ENCODE data around the gene SPPL3. TPM values are rescaled to one million over a fixed set of nuclear protein-coding genes. Genes with fewer than 3 reads are reported as not detected.

Gene SPPL3
- total and polyA plus RNA-seq, 9 donors, result 10.2 to 68.2 (median 54.0) TPM

DNA sequence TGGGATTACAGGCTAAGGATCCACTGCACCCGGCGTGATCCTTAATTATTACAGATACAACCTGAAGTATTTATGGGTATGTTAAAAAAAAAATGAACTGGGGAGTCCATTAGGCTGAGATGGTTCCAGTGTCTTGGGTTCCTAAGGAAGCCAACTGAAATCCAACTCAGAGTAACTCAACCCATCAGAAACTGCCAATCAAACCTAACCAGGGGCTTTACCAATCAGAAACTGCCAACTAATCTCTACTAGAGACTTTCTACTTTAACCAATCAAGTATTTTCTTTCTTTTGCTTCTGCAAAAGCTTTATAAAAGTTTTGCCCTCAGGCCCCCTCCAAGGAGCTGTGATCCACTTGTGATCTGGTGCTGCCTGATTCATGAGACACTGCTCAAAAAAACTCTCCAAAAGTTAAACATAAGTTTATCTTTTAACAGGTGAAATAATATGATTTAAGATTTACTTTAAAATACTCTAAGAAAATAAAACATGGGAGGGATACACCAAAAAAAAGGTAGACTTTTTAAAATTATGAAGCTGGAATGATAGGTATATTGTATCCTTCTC is 90.5 kb downstream of the SPPL3 start:
- no CpG with 5 or more reads among the region's 2 CpGs for WGBS (ENCODE audit: insufficient coverage)
- H3K36me3 ChIP-seq (ENCODE audit: control insufficient read depth, insufficient read depth, low read length), result peaks cover 4% of the 10 kb centered on the region
- no peaks in the 10 kb centered on the region for H3K4me1 ChIP-seq (ENCODE audit: control insufficient read depth, insufficient read depth, low read length)
- no peak for DNase-seq
- no peak overlapping the region for H3K27ac ChIP-seq (ENCODE audit: low read length)
- H3K4me3 ChIP-seq (ENCODE audit: low read length), result no peak overlapping the region
- no peaks in the 10 kb centered on the region for H3K9me3 ChIP-seq (replicated peaks; ENCODE audit: control insufficient read depth, low read depth, low read length)
- no peaks in the 10 kb centered on the region for H3K27me3 ChIP-seq (ENCODE audit: control insufficient read depth, insufficient read depth, low read length)

DNA sequence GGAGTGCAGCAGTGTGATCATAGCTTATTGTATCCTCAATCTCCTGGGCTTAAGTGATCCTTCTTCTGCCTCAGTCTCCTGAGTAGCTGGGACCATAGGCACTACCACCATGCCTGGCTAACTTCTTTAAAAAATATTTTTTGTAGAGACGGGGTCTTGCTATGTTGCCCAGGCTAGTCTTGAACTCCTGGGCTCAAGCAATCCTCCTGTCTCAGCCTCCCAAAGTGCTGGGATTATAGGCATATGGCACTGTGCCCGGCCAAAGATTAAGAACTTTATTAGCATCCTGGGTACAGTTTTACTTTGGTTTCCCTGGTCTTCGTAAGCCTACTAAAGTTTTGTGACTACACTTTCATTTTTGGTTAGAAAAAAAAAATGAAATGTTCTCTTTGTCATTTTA is 94.1 kb downstream of the SPPL3 start:
- H3K36me3 ChIP-seq (ENCODE audit: control insufficient read depth, insufficient read depth, low read length), result peaks cover 7% of the 10 kb centered on the region
- H3K4me1 ChIP-seq (ENCODE audit: control insufficient read depth, insufficient read depth, low read length), result no peaks in the 10 kb centered on the region
- 90% methylated on average over 2 of the region's 3 CpGs for WGBS (ENCODE audit: insufficient coverage)
- H3K27me3 ChIP-seq (ENCODE audit: control insufficient read depth, insufficient read depth, low read length), result no peaks in the 10 kb centered on the region
- no peaks in the 10 kb centered on the region for H3K9me3 ChIP-seq (replicated peaks; ENCODE audit: control insufficient read depth, low read depth, low read length)
- no peak overlapping the region for H3K4me3 ChIP-seq (ENCODE audit: low read length)
- no peak overlapping the region for H3K27ac ChIP-seq (ENCODE audit: low read length)
- no peak for DNase-seq

GRCh38 chr12:120804428-120804827 is 99.7 kb downstream of the SPPL3 start:
- Histone ChIP-seq H3K9me3 (replicated peaks; ENCODE audit: control insufficient read depth, low read depth, low read length) (no peaks in the 10 kb centered on the region), H3K27ac (ENCODE audit: low read length) (no peak overlapping the region), H3K4me1 (ENCODE audit: control insufficient read depth, insufficient read depth, low read length) (no peaks in the 10 kb centered on the region), H3K4me3 (ENCODE audit: low read length) (no peak overlapping the region), H3K27me3 (ENCODE audit: control insufficient read depth, insufficient read depth, low read length) (no peaks in the 10 kb centered on the region), H3K36me3 (ENCODE audit: control insufficient read depth, insufficient read depth, low read length) (peaks cover 3% of the 10 kb centered on the region)
- no peak for DNase-seq

DNA sequence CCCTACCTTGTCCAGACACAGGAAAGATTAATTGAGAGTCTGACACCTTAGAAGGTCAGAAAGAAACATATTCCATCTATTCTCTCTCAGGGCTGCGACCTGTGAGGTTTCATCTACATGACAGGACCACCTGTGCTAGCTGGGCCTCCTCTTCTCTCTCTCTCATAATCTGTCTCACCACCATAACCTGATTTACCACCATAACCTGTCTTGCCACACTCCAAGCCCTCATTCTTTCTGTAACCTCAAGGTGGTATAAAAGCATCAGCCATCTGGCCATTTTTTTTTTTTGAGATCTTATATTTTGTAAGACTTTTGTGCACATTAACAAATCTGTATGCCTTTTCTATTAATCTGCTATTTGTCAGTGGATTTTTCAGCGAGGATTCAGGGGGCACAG is 103.0 kb downstream of the SPPL3 start:
- DNase-seq, result no peak
- Histone ChIP-seq H3K4me3 (ENCODE audit: low read length) (no peak overlapping the region), H3K36me3 (ENCODE audit: control insufficient read depth, insufficient read depth, low read length) (no peaks in the 10 kb centered on the region), H3K27me3 (ENCODE audit: control insufficient read depth, insufficient read depth, low read length) (no peaks in the 10 kb centered on the region), H3K27ac (ENCODE audit: low read length) (no peak overlapping the region), H3K9me3 (replicated peaks; ENCODE audit: control insufficient read depth, low read depth, low read length) (peaks cover 2% of the 10 kb centered on the region), H3K4me1 (ENCODE audit: control insufficient read depth, insufficient read depth, low read length) (no peaks in the 10 kb centered on the region)
- WGBS (ENCODE audit: insufficient coverage), result 100% methylated on average over 1 of the region's 2 CpGs

- Histone ChIP-seq H3K27me3 (ENCODE audit: control insufficient read depth, insufficient read depth, low read length) (no peaks in the 10 kb centered on the region), H3K9me3 (replicated peaks; ENCODE audit: control insufficient read depth, low read depth, low read length) (peaks cover 6% of the 10 kb centered on the region), H3K4me1 (ENCODE audit: control insufficient read depth, insufficient read depth, low read length) (no peaks in the 10 kb centered on the region), H3K27ac (ENCODE audit: low read length) (no peak overlapping the region), H3K36me3 (ENCODE audit: control insufficient read depth, insufficient read depth, low read length) (no peaks in the 10 kb centered on the region), H3K4me3 (ENCODE audit: low read length) (no peak overlapping the region)
- DNase-seq, result no peak
Observed at GRCh38 chr12:120800665-120801064, 103.5 kb downstream of the SPPL3 start.

- no peaks in the 10 kb centered on the region for H3K36me3 ChIP-seq (ENCODE audit: control insufficient read depth, insufficient read depth, low read length)
- H3K9me3 ChIP-seq (replicated peaks; ENCODE audit: control insufficient read depth, low read depth, low read length), result peaks cover 12% of the 10 kb centered on the region
- H3K27me3 ChIP-seq (ENCODE audit: control insufficient read depth, insufficient read depth, low read length), result no peaks in the 10 kb centered on the region
- H3K4me1 ChIP-seq (ENCODE audit: control insufficient read depth, insufficient read depth, low read length), result no peaks in the 10 kb centered on the region
- no peak overlapping the region for H3K4me3 ChIP-seq (ENCODE audit: low read length)
- no peak for DNase-seq
- no CpG with 5 or more reads among the region's 3 CpGs for WGBS (ENCODE audit: insufficient coverage)
- no peak overlapping the region for H3K27ac ChIP-seq (ENCODE audit: low read length)
Observed at GRCh38 chr12:120799243-120800045, 104.7 kb downstream of the SPPL3 start.

- H3K27ac ChIP-seq (ENCODE audit: low read length), result no peak overlapping the region
- no peak for DNase-seq
- no CpG with 5 or more reads among the region's 4 CpGs for WGBS (ENCODE audit: insufficient coverage)
Observed at GRCh38 chr12:120798696-120799095, 105.5 kb downstream of the SPPL3 start.

GRCh38 chr12:120797677-120798642 is 106.2 kb downstream of the SPPL3 start:
- WGBS (ENCODE audit: insufficient coverage), result no CpG with 5 or more reads among the region's 7 CpGs
- Histone ChIP-seq H3K36me3 (ENCODE audit: control insufficient read depth, insufficient read depth, low read length) (no peaks in the 10 kb centered on the region), H3K9me3 (replicated peaks; ENCODE audit: control insufficient read depth, low read depth, low read length) (peaks cover 12% of the 10 kb centered on the region), H3K4me1 (ENCODE audit: control insufficient read depth, insufficient read depth, low read length) (no peaks in the 10 kb centered on the region), H3K27ac (ENCODE audit: low read length) (no peak overlapping the region), H3K27me3 (ENCODE audit: control insufficient read depth, insufficient read depth, low read length) (no peaks in the 10 kb centered on the region), H3K4me3 (ENCODE audit: low read length) (no peak overlapping the region)
- no peak for DNase-seq

More at GRCh38 chr12:120798696-120799095, 105.5 kb downstream of the SPPL3 start:
- peaks cover 12% of the 10 kb centered on the region for H3K9me3 ChIP-seq (replicated peaks; ENCODE audit: control insufficient read depth, low read depth, low read length)
- H3K27me3 ChIP-seq (ENCODE audit: control insufficient read depth, insufficient read depth, low read length), result no peaks in the 10 kb centered on the region
- H3K4me1 ChIP-seq (ENCODE audit: control insufficient read depth, insufficient read depth, low read length), result no peaks in the 10 kb centered on the region
- H3K4me3 ChIP-seq (ENCODE audit: low read length), result no peak overlapping the region
- H3K36me3 ChIP-seq (ENCODE audit: control insufficient read depth, insufficient read depth, low read length), result no peaks in the 10 kb centered on the region

GRCh38 chr12:120795441-120796178 is 108.5 kb downstream of the SPPL3 start:
- H3K27me3 ChIP-seq (ENCODE audit: control insufficient read depth, insufficient read depth, low read length), result no peaks in the 10 kb centered on the region
- peaks cover 12% of the 10 kb centered on the region for H3K9me3 ChIP-seq (replicated peaks; ENCODE audit: control insufficient read depth, low read depth, low read length)
- 100% methylated on average over 2 of the region's 4 CpGs for WGBS (ENCODE audit: insufficient coverage)
- no peak for DNase-seq
- no peak overlapping the region for H3K27ac ChIP-seq (ENCODE audit: low read length)
- H3K36me3 ChIP-seq (ENCODE audit: control insufficient read depth, insufficient read depth, low read length), result peaks cover under 1% of the 10 kb centered on the region
- H3K4me1 ChIP-seq (ENCODE audit: control insufficient read depth, insufficient read depth, low read length), result no peaks in the 10 kb centered on the region
- H3K4me3 ChIP-seq (ENCODE audit: low read length), result no peak overlapping the region

Measured in muscle of leg (tissue), 11 donors.